H54 (cell line): Measurements from ENCODE around the gene CYB561D2.

Experiments used
- DNase-seq: peaks from one replicate; pipeline ENCODE4 v3.0.0; 2011; ENCODE audit warnings: low spot score, mixed read lengths; ENCODE audit not compliant: insufficient read length
- FAIRE-seq: peaks from 3 replicates; lab custom pipeline; 2011; peaks lifted over from hg19 to GRCh38; lab: Jason Lieb, UNC
- POLR2A ChIP-seq: IDR thresholded peaks from 2 replicates; pipeline ENCODE4 v1.6.1; 2011; ENCODE audit warnings: low read depth, mild to moderate bottlenecking, low read length

CYB561D2 gene

DNA sequence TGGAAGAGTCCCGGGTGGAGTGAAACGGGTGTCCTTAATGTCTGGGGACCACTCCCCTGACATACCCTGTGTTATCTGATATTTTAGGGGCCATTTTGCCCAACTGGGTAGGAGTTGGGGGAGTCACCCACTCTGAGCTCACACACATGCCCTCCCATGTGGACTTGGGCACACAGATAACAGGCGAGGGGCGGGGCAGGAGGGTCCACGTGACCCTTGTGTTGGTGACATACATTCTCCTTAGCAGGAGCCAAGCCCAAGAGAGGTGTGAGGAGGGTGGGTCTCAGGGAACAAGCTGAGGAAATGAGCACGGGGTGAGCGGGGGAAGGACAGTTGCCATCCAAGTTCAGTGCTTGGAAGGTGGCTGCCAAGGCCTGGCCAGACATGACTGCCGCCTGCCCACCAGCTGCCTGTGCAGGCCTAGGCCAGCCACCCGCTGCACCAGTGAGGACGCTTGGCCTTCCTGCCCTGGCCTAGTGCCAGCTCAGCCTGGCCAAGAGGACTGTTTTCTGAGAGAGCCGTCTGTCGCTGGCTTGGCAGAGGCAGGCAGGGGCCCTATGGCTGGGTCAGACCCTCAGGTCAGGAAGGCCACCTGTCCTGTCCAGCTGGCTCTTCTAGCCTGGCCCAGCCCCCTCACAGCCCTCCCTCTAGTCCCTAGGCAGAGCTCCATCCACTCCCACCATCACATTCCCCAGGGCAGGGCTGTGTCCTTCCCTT is 40.0 kb downstream of the CYB561D2 start:
- no peak for DNase-seq
- no peak for FAIRE-seq
- TF ChIP-seq POLR2A = no peak

DNA sequence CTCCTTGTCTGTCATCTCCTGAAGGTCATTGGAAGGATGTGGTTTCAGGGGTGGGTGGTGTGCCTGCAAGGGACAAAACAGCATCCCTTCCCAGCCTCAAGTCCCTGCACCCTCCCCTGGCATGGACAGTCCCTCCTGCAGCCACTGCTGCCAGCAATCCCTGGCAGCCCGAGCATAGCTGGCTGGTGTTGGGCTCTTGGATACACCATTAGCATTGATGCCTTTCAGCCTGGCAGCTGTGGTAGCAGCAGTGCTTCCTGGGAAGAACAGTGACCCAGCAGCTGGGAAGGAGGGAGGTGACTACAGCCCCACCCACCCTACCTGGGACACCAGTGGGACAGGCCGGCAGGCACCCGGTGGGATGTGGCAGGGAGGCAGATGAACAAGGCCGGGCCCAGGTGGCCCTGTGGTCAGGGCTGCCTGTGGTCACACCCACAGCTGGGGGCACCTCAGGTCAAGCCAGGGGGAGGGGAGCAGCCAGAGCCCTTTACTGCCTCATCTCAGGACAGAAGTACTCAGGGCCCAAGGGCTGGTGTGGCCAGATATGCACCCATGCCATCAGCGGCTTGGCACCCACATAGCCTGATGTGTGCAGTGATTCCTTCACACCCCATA is 41.5 kb downstream of the CYB561D2 start:
- TF ChIP-seq POLR2A = no peak
- no peak for DNase-seq
- no peak for FAIRE-seq

DNA sequence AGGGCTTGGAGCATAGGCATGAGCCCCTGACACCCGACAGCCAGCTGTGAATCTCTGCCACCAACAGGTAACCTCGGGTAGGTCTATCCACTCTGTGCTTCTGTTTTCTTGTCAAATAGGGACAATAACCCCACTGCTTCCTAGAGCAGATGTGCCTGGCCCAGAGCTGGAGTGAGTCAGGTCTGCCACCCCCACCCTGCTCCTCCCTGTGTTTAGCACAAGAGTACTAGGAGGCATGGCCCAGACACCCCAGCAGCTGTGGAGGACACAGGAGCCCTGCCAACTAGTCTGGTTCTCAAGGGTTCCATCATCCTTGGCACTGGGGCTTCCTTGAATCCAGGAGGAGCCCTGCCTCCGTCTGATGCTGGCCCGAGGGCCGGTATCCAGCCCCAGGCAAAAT is 42.4 kb downstream of the CYB561D2 start:
- TF ChIP-seq POLR2A = no peak
- no peak for FAIRE-seq
- no peak for DNase-seq

DNA sequence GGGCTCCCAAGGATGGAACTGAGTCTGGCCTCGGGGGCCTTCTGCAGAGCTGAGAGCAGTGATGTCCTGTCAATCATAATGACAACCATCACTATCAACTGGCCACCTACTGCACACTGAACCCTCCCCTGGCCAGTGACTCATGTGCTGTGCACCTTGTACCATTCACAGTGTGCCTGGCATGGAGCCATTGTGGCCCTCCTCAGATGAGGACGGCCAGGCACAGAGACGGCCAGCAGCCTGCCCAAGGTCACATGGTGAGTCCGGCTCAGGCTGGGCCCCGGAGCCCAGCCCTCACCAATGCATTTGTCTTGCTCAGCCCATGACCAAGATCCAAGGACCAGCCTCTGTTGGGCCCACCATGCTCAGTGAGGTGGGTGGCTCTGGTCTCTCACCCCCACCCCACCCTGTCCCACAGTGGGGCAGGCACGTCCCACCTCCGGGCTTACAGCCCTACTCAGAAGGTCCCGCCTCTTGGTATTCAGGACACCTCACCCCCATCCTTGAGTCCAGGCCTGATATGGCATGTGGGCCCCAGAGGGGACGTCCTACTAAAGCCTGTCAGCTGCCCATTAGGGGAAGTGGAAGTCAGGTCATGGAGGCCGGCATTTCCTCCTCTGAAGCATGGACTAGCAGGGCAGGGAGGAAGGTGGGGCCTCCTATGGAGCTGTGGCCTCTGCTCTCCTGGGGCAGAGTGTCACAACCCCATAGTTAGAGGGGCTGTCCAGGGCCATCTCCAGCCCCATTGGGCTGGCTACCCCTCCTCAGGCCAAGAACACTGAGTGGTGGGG is 44.6 kb downstream of the CYB561D2 start:
- FAIRE-seq (no peak), DNase-seq (no peak)
- TF ChIP-seq POLR2A = no peak

DNA sequence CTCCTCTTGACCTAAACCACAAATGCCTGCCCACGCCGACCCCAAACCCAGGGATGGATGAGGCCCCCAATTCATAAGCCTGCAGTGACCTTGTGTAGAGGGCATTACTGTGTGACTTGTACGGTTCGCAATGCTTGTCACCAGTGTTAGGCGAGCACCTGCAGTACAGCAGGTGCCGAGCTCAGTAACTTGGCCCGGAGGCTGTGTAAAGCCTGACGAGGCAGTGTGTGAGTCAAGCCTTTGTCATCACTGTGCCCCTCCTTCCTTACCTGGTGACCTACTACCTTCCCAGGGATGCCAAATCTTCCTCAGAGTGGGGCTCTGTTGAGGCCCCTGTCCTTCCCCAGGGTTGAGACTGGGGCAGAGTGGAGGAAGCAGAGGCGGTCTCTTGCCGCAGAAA is 45.8 kb downstream of the CYB561D2 start:
- no peak for TF ChIP-seq POLR2A
- FAIRE-seq (no peak), DNase-seq (no peak)

DNA sequence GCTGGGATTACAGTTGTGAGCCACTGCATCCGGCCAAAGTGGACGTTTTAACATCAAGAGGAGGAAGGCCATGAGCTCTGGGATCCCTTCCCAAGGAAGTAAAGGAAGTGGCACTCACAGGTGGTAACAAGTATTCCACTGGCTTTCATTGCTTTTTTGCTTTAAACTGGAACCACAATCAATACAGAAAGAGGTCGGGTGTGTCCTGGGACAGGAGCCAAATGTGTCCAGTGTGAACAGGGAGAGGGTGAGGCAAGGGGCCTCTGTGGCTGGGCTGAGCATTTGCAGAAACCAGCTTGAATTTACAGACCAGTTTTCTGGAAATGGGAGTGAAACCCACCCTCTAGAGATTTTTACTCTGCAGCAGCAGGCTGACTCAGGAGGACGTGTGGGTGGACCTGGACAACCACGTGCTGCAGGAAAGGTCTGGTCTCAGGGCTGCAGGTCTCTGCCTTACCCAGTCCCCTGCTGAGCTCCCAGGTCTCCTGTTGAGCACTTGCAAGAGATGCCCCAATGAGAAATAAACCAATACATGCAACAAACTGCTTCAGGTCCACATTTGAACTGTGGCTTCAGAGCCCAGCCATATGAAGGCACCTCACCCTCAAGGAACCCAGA is 51.4 kb downstream of the CYB561D2 start:
- DNase-seq (no peak), FAIRE-seq (no peak)
- no peak for TF ChIP-seq POLR2A
